Upper lobe of right lung (tissue), 1 donor: Measurements from ENCODE around the gene CNOT1. TPM values are rescaled to one million over a fixed set of nuclear protein-coding genes. Genes with fewer than 3 reads are reported as not detected.

Experiments used
- ATAC-seq: fragments of 200-7000 bp; cut with Tn5 transposase; one replicate; pipeline ENCODE4 v1.9.1; 2020; ENCODE audit warnings: mild to moderate bottlenecking, moderate library complexity
- DNase-seq: peaks from one replicate; pipeline ENCODE4 v3.0.0-alpha.2; 2020
- H3K27ac ChIP-seq: fragments of 200-600 bp; one replicate; pipeline ENCODE4 v1.8.0; 2022
- H3K27me3 ChIP-seq: fragments of 200-600 bp; one replicate; pipeline ENCODE4 v1.8.0; 2022; ENCODE audit warnings: mild to moderate bottlenecking
- H3K36me3 ChIP-seq: fragments of 200-600 bp; one replicate; pipeline ENCODE4 v1.8.0; 2022
- H3K4me1 ChIP-seq: fragments of 200-600 bp; one replicate; pipeline ENCODE4 v1.8.0; 2022
- H3K4me3 ChIP-seq: fragments of 200-600 bp; one replicate; pipeline ENCODE4 v1.8.0; 2022; ENCODE audit warnings: mild to moderate bottlenecking
- H3K9me3 ChIP-seq: fragments of 200-600 bp; one replicate; pipeline ENCODE4 v1.8.0; 2022
- intact Hi-C: fragments of 100-400 bp; cut with DNase I; formaldehyde crosslinking; loops from one replicate; pipeline ENCODE4 v1.11.0; 2022
- total RNA-seq: library from RNA; stranded (reverse); fragmentation: NEBNext Ultra II Directional; extraction: Animal tissue kit (Norgen Biotek cat#: 25700); gene quantifications from one replicate; pipeline ENCODE4 v1.2.1, GENCODE V29; 2021
- TF ChIP-seq, protein P1 (sequence below): fragments of 200-600 bp; IDR thresholded peaks from one replicate; pipeline ENCODE4 v1.8.0; 2022; ENCODE audit warnings: antibody characterized with exemption
- donor health status: DM: no; HTN: yes; CAD: no; lungs with severe emphysema.

Gene CNOT1
- total RNA-seq, 1 donor from 2014 or later = 140 TPM

DNA sequence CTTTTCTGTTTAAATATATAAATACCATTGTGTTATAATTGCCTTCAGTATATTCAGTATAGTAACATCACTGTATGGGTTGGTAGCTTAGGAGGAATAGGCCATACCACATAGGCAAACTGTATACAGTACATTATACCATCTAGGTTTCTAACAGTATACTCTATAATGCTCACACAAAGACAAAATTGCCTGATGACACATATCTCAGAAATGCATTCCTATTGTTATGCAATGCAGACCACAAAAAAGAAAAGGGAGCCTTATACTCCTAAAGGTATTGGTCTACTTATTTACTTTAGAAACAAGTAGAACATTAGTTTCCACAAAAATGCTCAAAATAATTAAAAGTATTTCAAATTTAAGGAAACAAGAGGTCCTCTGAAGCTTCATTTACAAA, 66.4 kb downstream of the CNOT1 start:
- peaks cover 88% of the 10 kb centered on the region for H3K36me3 ChIP-seq
- TF ChIP-seq, protein P1, sequence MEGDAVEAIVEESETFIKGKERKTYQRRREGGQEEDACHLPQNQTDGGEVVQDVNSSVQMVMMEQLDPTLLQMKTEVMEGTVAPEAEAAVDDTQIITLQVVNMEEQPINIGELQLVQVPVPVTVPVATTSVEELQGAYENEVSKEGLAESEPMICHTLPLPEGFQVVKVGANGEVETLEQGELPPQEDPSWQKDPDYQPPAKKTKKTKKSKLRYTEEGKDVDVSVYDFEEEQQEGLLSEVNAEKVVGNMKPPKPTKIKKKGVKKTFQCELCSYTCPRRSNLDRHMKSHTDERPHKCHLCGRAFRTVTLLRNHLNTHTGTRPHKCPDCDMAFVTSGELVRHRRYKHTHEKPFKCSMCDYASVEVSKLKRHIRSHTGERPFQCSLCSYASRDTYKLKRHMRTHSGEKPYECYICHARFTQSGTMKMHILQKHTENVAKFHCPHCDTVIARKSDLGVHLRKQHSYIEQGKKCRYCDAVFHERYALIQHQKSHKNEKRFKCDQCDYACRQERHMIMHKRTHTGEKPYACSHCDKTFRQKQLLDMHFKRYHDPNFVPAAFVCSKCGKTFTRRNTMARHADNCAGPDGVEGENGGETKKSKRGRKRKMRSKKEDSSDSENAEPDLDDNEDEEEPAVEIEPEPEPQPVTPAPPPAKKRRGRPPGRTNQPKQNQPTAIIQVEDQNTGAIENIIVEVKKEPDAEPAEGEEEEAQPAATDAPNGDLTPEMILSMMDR = no peak
- H3K27ac ChIP-seq = no peak overlapping the region
- no peak overlapping the region for H3K4me3 ChIP-seq
- DNase-seq = no peak
- ATAC-seq = no peak
- H3K27me3 ChIP-seq = no peaks in the 10 kb centered on the region
- H3K9me3 ChIP-seq = no peaks in the 10 kb centered on the region
- intact Hi-C loops = no loop called here
- no peaks in the 10 kb centered on the region for H3K4me1 ChIP-seq

DNA sequence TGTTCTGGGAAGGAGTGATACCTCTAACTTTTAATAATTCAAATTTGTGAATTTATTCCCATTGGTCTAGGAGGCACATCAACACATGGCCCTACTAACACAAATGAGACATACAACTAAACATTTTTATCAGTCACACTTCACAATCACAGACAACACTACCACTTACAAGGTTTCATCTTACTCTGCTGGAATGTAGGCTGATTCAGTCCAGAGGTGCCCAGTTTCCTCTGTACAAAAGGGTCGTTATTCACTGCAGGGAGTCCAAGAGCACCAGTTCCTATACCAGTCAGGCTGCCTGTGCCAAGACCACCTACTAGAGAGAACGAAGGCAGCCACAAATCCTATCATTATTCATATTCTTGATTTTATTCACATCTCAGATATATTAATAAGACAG, 72.9 kb downstream of the CNOT1 start:
- TF ChIP-seq, protein P1 = no peak
- Histone ChIP-seq H3K9me3 (no peaks in the 10 kb centered on the region), H3K4me1 (no peaks in the 10 kb centered on the region), H3K36me3 (peaks cover 98% of the 10 kb centered on the region), H3K27ac (no peak overlapping the region), H3K27me3 (no peaks in the 10 kb centered on the region), H3K4me3 (no peak overlapping the region)
- no peak for ATAC-seq
- DNase-seq = no peak
- intact Hi-C loops = no loop called here

DNA sequence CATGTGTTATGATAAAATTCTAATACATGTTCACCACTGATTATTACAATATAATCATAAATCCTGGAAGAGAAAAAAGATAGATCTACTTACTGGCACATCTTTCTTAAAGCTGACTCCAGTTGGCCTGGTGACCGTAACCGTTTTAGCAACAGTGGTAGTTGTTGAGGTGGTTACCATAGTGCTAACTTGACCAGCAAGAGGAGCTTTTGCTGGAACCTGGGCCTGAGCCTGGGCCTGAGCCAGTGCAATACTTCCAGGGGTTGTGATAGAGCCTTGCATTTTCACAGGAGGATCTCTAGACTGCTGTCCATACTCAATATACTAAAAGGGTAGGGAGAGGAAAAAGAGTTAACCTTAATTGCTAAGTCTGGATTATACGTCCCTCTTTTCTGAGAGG, 78.1 kb downstream of the CNOT1 start:
- Histone ChIP-seq H3K27ac (no peak overlapping the region), H3K27me3 (no peaks in the 10 kb centered on the region), H3K4me3 (no peak overlapping the region), H3K4me1 (no peaks in the 10 kb centered on the region), H3K9me3 (no peaks in the 10 kb centered on the region), H3K36me3 (peaks cover 100% of the 10 kb centered on the region)
- intact Hi-C loops = no loop called here
- TF ChIP-seq, protein P1 = no peak
- ATAC-seq (no peak), DNase-seq (no peak)

DNA sequence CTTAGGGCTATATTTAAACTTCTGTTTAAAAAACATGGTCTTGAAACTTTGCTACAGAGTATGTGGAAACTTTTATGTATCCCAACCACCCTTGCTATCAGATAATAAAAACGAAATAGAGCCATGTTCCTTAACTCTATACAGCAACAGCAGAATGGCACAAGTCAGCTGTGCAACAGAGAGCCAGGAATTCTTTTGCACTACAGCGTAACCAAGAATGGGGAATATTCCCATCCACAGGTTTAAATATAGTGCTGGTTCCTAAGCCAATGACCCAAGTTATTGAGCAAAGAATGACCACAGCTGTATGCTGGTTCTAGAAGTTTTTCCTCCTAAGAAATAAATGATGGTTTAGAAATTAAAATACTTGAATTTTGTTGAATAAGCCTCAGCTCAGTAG, 81.2 kb downstream of the CNOT1 start:
- ATAC-seq = no peak
- Histone ChIP-seq H3K4me1 (no peaks in the 10 kb centered on the region), H3K27me3 (no peaks in the 10 kb centered on the region), H3K4me3 (no peak overlapping the region), H3K27ac (no peak overlapping the region), H3K9me3 (no peaks in the 10 kb centered on the region), H3K36me3 (peaks cover 100% of the 10 kb centered on the region)
- DNase-seq = no peak
- intact Hi-C loops = no loop called here
- TF ChIP-seq, protein P1 = no peak

DNA sequence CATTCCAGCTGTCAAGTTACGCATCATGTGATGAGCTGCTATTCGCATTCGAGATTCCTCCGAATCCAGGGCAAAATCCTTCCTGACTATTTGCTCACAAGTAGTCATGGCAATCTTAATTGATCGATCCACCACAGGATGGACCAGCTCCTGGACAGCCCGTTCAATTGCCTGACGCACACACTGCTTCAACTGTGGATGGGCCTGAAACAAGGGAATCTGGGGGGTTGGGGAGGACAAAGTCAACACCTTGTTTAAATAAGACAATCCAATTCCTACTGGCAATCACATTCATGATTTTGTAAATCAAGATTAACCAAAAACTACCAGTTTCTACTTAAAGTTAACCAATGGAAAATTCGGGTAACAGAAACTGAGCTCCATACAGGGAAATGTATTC, 85.9 kb downstream of the CNOT1 start:
- Histone ChIP-seq H3K4me3 (no peak overlapping the region), H3K4me1 (no peaks in the 10 kb centered on the region), H3K27ac (no peak overlapping the region), H3K36me3 (peaks cover 99% of the 10 kb centered on the region), H3K9me3 (no peaks in the 10 kb centered on the region), H3K27me3 (no peaks in the 10 kb centered on the region)
- ATAC-seq = no peak
- no peak for DNase-seq
- intact Hi-C loops = no loop called here
- TF ChIP-seq, protein P1 = no peak

DNA sequence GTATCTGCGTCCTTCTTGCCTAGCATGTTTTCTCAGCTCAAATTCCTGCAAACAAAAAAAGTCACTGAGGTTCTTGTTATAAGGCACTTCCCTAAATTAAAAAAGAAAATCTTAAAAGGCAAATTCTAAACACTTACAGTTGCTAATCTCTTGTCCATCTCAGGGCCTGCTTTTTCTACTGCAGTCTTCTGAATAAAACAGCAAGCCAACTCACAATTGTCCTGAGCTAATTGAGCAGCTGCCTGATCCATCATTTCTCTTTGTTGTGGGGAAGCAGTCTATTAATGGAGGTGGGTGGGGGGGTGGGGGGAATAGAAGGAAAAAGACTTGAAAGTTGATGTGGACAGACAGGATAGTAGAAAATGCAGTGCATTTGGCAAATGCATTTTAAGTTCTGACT, 87.3 kb downstream of the CNOT1 start:
- Histone ChIP-seq H3K36me3 (peaks cover 99% of the 10 kb centered on the region), H3K27ac (no peak overlapping the region)
- TF ChIP-seq, protein P1 = no peak

More for the DNA sequence above, 87.3 kb downstream of the CNOT1 start:
- Histone ChIP-seq H3K27me3 (no peaks in the 10 kb centered on the region), H3K4me1 (no peaks in the 10 kb centered on the region), H3K4me3 (no peak overlapping the region), H3K9me3 (no peaks in the 10 kb centered on the region)
- intact Hi-C loops = no loop called here
- ATAC-seq (no peak), DNase-seq (no peak)
